GM21526 (cell line): Measurements from ENCODE around the gene GLYR1.
"Not testable (repeated sequence)": the region's sequence is repeated elsewhere in the genome, so short reads cannot be mapped to it uniquely, and the experiment has no call there.

ENCODE experiments used
- ATAC-seq: cut with Tn5 transposase; IDR thresholded peaks from one replicate; pipeline ENCODE4 v1.9.1; 2021; ENCODE audit warnings: moderate library complexity; ENCODE audit not compliant: unreplicated experiment, low FRiP score

The GLYR1 gene

GRCh38 chr16:4846901-4847773 is at the start of gene GLYR1, which contains the start of gene UBN1:
Gene GLYR1, minus strand, starts transcription at chr16:4847288. Its CDS starts 23 bp downstream, at chr16:4847265.
Gene UBN1, plus strand, starts transcription at chr16:4847481. Its CDS starts 5,437 bp downstream, at chr16:4852918.
- peak; percentile 83 for ATAC-seq

DNA sequence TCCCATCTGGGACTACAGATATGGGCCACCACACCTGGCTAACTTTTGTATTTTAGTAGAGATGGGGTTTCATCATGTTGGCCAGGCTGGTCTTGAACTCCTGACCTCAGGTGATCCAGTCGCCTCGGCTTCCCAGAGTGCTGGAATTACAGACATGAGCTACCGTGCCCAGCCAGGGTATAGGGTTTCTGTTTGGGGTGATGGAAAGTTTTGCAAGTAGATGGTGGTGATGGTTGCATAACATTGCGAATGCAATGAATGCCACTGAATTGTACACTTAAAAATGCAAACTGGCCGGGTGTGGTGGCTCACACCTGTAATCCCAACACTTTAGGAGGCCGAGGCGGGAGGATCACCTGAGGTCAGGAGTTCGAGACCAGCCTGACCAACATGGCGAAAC is 49.7 kb upstream of the GLYR1 start:
- ATAC-seq: not testable (repeated sequence)

DNA sequence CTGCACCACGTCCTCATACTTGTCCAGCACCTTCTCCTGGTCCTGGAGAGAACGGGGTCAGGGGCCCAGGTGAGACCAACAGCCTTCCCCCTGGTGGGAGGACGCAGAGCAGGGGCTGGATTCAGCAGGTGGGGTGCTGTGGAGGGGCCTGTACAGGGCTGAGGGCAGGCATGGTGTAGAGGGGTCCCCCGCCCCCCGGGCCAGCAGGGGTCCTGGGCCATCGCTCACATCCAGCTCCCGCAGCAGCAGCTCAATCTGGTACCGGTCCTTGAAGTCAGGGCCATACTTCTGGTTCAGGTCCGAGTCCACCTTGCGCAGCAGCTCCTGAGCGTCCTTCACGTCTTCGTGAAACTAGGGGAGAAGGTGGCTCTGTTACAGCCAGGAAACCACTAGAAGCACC is 48.3 kb upstream of the GLYR1 start:
- ATAC-seq: no peak

DNA sequence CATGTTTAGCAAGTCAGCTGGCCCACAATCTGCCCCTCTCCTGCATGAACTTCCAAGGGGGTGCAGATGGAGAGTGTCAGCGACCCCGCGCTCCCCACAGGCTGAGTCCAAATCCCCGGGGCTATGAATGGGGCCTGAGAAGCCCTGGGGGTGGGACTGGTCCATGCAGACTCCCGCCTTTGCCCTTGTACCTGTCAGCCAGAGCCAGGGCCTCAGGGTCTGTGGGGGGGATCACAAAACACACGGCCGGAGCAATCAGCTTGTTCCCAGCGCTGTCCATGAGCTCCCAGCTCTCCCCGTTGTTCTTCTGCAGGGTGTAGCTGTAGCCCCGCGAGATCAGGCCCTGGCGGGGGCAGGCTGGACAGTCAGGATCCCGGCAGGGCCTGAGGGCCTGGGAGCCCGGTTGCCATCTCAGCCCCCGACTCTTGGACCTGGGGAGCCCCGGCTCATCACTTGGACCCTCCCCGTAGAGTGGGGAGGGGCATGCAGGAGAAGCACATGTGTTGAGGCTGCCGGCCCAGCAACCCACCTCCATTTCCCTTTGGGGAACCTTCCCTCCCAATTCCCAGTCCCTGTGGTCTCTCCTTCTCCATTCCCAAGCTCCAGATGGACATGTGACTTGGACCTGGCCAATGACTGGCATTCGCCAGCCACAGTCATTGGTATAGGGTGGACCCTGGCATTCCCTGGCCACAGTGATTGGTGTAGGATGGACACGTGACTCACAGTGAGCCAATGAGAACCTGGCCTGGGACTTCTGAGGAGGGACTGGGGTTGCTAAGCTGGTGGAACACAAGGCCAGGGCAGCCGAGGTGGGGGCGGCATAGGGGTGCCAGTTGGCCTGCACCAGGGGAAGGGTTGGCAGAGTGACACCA is 47.4 kb upstream of the GLYR1 start:
- no peak for ATAC-seq

DNA sequence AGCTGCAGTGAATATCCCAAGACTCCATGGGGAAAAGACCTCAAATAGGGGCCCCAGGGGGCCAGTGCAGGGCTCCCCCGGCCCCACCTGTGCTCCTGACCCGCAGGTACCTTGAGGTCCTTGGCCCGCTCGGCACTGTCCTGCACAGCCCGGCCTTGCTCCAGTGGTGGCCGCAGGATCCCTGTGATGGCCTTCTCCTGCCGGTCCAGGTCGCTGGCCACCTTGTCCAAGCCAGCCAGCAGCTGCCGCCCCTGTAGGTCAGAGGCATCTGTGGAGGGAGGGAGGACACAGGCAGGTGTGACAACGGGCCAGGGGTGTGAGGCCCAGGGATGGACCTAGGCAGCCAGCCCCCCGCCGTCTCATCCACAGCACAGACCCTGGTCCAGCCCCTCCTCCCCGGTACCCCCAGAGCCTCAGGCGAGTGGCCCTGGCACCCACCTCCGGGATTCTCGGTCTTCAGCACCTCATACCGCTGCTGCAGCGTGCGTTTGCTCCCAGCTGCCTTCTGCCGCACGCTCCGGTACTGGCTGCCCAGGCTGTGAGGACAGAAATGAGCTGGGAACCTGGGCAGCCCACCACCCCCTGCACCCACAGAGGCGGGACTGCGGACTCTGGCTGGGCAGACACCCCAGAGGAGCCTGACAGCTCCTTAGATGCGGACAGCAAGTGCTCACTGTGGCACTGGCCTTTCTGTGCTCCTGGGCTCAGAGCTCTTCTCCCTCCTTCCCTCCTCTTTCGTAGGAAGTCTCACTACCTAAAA is 46.2 kb upstream of the GLYR1 start:
- no peak for ATAC-seq

DNA sequence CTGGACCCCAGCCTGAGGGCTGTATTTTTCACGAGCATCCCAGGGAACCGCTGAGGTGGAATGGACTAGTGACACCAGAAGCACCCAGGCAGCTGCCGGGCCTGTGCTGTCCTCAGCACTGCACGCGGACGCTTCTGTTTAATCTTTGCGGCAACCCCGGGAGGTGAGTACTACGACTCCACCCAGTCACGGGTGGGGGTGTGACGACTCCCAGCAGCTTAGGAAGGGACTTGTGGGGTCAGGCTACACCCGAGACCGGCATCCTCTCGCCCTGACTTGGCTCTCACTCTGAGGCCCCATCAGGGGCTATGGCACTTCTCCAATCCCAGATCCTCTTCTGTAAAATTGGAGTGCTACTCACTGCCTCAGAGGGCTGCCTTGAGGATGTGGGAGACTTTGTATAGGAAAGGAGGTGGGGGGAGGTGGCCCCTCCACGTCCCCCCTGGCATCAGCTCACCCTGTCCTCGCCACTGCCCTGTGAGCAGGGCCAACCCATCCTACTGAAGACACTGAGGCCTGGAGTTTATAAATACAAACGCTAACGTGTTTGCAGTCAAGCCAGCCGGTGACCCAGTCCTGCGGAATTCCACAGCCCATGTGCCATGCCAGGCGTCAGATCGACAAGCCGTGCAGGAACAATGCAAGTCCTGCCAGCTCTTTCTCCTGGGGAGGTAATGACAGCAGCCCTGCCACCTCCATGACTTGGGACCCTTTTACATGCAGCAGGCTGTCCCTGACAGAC is 45.4 kb upstream of the GLYR1 start:
- ATAC-seq: no peak

DNA sequence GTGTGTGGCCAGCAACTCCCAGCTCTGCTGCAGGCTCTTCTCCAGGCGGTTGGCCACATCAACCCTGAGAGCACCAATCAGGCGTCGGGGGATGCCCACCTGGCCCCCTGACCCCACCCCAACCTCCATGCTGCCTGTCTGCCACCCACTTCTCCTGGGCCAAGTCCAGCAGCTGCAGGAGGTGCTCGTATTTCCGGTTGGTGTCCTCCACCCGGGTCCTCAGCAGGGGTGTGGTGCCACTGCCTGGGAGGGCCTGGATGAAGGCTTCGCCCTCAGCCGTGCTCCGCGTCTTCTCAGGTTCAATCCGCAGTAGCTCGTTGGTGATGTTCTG is 44.8 kb upstream of the GLYR1 start:
- no peak for ATAC-seq

GRCh38 chr16:4891097-4891885 is 44.2 kb upstream of the GLYR1 start:
- no peak for ATAC-seq

DNA sequence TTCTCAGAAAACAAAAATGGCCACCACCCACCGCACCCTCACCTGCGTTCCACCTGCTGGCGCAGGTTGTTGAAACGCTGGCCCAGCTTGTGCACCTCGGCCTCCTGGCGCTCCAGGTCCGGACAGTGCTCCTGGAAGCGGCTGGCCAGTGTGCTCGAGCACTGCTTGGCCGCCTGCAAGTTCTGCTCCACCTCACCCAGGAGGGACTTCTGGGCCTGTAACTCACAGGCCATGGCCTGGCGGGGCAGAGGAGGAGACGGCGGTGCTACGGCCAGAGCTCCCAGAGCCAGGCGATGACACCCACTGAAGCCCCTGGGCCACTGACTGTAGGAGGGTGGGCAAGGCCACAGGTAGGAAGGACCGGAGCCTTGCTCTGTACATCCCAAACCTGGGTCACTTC is 43.6 kb upstream of the GLYR1 start:
- ATAC-seq: no peak

GRCh38 chr16:4890026-4890425 is 42.9 kb upstream of the GLYR1 start:
- no peak for ATAC-seq

GRCh38 chr16:4888428-4889135 is 41.5 kb upstream of the GLYR1 start:
- ATAC-seq: no peak

- no peak for ATAC-seq
Measured at GRCh38 chr16:4886151-4886550, 39.1 kb upstream of the GLYR1 start.

- no peak for ATAC-seq
Measured at GRCh38 chr16:4884972-4885874, 38.1 kb upstream of the GLYR1 start.

DNA sequence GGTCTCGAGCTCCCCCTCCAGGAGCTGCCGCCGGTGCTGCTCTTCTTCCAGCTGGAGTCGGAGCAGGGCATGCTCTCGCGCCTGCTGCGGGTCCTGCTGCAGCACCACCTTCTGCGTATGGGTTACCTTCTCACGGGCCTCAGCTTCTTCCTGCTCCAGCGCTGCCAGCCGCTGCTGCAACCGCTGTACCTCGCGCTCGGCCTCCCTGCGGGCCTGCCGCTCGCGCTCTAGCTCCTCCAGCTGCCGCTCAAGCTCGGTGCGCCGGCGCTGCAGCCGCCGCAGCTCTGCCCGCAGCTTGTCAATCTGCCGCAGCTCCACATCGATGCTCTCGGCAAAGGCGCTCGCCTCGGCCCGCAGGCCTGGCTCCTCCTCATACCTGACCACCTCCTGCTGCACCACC is 37.1 kb upstream of the GLYR1 start:
- no peak for ATAC-seq

GRCh38 chr16:4883501-4883900 is 36.4 kb upstream of the GLYR1 start:
- no peak for ATAC-seq

DNA sequence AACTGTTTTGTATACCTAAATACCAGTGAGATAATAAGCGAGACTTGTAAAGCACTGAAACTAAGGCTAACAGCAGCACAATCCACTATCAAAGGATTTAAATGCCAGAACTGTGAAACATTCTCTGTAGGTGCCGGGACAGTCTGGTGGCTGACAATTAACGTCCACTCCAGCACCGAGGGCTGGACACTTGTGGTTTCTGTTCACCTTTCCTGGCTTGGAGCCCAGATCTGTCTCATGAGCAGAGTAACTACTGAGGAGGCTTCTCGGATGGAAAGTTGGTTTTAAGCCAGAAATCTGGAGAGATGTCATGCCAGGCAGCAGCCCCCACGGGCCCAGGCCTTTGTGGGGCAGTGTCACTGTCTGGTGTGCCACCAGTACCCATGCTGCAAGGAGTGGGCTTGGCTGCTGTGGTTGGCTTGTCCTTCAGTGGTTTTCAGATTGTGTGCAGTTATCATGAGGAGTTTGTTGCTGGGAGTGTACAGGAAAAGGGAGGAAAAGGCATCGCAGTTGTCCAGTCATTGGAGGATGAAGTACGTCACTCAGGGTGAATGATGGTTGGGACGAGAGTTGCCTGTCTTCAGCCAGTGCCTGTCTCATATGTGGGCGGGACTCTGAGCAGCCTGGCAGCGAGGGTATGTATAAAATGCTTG is 35.7 kb upstream of the GLYR1 start:
- no peak for ATAC-seq

- no peak for ATAC-seq
Measured at GRCh38 chr16:4882000-4882632, 35.0 kb upstream of the GLYR1 start.
